Testis (tissue), 3 donors: Measurements from ENCODE around the gene BACE2. TPM values are rescaled to one million over a fixed set of nuclear protein-coding genes. Genes with fewer than 3 reads are reported as not detected.
"Not testable (repeated sequence)": the region's sequence is repeated elsewhere in the genome, so short reads cannot be mapped to it uniquely, and the experiment has no call there.

ENCODE experiments used
- DNase-seq: peaks from one replicate; pipeline ENCODE4 v3.0.0-alpha.2; 2019
- H3K27ac ChIP-seq, 2 donors: fragments of 200-600 bp; sonication (generic); one replicate each; pipeline ENCODE4 v1.5.1; 2019
- H3K27me3 ChIP-seq: fragments of 200-600 bp; sonication (generic); one replicate; pipeline ENCODE4 v1.5.1; 2019
- H3K36me3 ChIP-seq: fragments of 200-600 bp; sonication (generic); one replicate; pipeline ENCODE4 v1.5.1; 2017; ENCODE audit warnings: low read depth; ENCODE audit errors: missing control alignments
- H3K4me1 ChIP-seq: fragments of 200-600 bp; sonication (generic); one replicate; pipeline ENCODE4 v1.5.1; 2019
- H3K4me3 ChIP-seq, 2 donors: fragments of 200-600 bp; sonication (generic); one replicate each; pipeline ENCODE4 v1.5.1; 2017 to 2019
- H3K9me3 ChIP-seq: fragments of 200-600 bp; sonication (generic); one replicate; pipeline ENCODE4 v1.5.1; 2017
- POLR2A ChIP-seq: fragments of 450-650 bp; IDR thresholded peaks from one replicate; pipeline ENCODE4 v1.6.1; 2017; ENCODE audit warnings: antibody characterized with exemption, mild to moderate bottlenecking, moderate library complexity
- WGBS, 2 donors: methylation state at CpG; one replicate each; pipeline ENCODE4 v1.1.5; 2018; 5-methylcytosine and 5-hydroxymethylcytosine counted together
- intact Hi-C: fragments of 100-400 bp; cut with DNase I; formaldehyde crosslinking; loops from one replicate; pipeline ENCODE4 v1.15.1; 2023; ENCODE audit warnings: low total_unique reads
- polyA plus RNA-seq: library from polyadenylated mRNA; stranded (reverse); fragments of 350-450 nt; fragmentation: Illumina TruSeq; extraction: RNeasy Lipid Tissue Mini Kit (QIAGEN cat#74804); gene quantifications from one replicate; pipeline ENCODE4 v1.2.3, GENCODE V29; 2014; ENCODE audit warnings: low read depth, low replicate concordance; ENCODE audit not compliant: insufficient read depth
- total RNA-seq, 2 donors: library from RNA; depleted of rRNA; stranded (reverse); fragments of >200 nt; gene quantifications; one replicate each; pipeline ENCODE4 v1.2.3, GENCODE V29; 2016
- TF ChIP-seq, protein P1 (sequence below), 3 experiments: fragments of 450-650 bp in 2 of 3; fragments of 200-600 bp in 1 of 3; sonication (generic) in 1 of 3; IDR thresholded peaks; one replicate each; pipeline ENCODE4 v1.5.1; 2016 to 2019; ENCODE audit warnings: antibody characterized with exemption in 3 of 3, mild to moderate bottlenecking in 2 of 3, moderate library complexity in 1 of 3

Gene BACE2
- total and polyA plus RNA-seq, 3 donors from 2014 or later: 17.4 to 28.6 (median 21.8) TPM

DNA sequence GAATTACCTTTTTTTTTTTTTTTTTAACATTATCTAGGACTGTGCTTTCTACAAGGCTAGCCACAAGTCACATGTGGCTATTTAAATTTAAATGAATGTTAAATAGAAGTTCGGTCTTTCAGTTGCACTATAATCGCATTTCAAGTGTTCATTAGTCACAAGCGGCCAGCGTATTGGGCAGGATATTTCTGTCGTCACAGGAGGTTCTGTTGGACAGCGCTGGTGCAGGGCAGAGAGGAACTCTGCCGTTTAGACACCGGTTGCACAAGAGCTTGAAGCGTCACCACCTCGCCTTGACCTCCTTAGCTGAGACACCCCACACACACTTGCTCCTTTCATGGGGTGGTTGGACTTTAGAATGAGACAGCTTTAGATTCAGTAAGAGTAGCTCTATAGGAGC is 64.1 kb downstream of the BACE2 start:
- Histone ChIP-seq H3K4me1 (no peaks in the 10 kb centered on the region), H3K4me3 (no peak overlapping the region), H3K27me3 (no peaks in the 10 kb centered on the region), H3K27ac (no peak overlapping the region), H3K36me3 (no peaks in the 10 kb centered on the region), H3K9me3 (no peaks in the 10 kb centered on the region)
- intact Hi-C loops: no loop called here
- 91 to 96% methylated on average over 10 of the region's 10 CpGs for WGBS, 2 donors
- TF ChIP-seq POLR2A: no peak
- TF ChIP-seq, protein P1, sequence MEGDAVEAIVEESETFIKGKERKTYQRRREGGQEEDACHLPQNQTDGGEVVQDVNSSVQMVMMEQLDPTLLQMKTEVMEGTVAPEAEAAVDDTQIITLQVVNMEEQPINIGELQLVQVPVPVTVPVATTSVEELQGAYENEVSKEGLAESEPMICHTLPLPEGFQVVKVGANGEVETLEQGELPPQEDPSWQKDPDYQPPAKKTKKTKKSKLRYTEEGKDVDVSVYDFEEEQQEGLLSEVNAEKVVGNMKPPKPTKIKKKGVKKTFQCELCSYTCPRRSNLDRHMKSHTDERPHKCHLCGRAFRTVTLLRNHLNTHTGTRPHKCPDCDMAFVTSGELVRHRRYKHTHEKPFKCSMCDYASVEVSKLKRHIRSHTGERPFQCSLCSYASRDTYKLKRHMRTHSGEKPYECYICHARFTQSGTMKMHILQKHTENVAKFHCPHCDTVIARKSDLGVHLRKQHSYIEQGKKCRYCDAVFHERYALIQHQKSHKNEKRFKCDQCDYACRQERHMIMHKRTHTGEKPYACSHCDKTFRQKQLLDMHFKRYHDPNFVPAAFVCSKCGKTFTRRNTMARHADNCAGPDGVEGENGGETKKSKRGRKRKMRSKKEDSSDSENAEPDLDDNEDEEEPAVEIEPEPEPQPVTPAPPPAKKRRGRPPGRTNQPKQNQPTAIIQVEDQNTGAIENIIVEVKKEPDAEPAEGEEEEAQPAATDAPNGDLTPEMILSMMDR (IDR thresholded peaks at IDR 0.05): no peak
- DNase-seq: no peak

DNA sequence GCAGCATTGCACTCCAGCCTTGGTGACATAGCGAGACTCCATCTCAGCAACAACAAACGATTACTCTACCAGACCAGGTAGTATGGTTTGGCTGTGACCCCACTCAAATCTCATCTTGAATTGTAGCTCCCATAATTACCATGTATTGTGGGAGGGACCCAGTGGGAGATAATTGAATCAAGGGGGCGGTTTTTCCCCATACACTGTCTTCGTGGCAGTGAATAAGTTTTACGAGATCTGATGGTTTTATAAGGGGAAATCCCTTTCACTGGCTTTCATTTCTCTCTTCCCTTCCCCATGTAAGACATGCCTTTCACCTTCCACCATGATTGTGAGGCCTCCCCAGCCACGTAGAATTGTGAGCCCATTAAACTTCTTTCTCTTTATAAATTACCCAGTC is 66.0 kb downstream of the BACE2 start:
- no peaks in the 10 kb centered on the region for H3K4me1 ChIP-seq
- H3K36me3 ChIP-seq: no peaks in the 10 kb centered on the region
- DNase-seq: no peak
- H3K4me3 ChIP-seq: no peak overlapping the region
- H3K27me3 ChIP-seq: no peaks in the 10 kb centered on the region
- WGBS, 2 donors: 86 to 87% methylated on average over 6 of the region's 6 CpGs
- H3K9me3 ChIP-seq: no peaks in the 10 kb centered on the region
- H3K27ac ChIP-seq: no peak overlapping the region
- intact Hi-C loops: no loop called here
- TF ChIP-seq POLR2A: no peak
- TF ChIP-seq, protein P1 (IDR thresholded peaks at IDR 0.05): no peak

- Histone ChIP-seq H3K9me3 (no peaks in the 10 kb centered on the region), H3K27ac (no peak overlapping the region), H3K27me3 (no peaks in the 10 kb centered on the region), H3K4me1 (no peaks in the 10 kb centered on the region), H3K4me3 (no peak overlapping the region), H3K36me3 (no peaks in the 10 kb centered on the region)
- 83 to 85% methylated on average over 5 of the region's 5 CpGs for WGBS, 2 donors
- no peak for TF ChIP-seq POLR2A
- TF ChIP-seq, protein P1 (IDR thresholded peaks at IDR 0.05): no peak
- DNase-seq: no peak
- intact Hi-C loops: no loop called here
These were observed 66.6 kb downstream of the BACE2 start for GRCh38 chr21:41234569-41234968.

DNA sequence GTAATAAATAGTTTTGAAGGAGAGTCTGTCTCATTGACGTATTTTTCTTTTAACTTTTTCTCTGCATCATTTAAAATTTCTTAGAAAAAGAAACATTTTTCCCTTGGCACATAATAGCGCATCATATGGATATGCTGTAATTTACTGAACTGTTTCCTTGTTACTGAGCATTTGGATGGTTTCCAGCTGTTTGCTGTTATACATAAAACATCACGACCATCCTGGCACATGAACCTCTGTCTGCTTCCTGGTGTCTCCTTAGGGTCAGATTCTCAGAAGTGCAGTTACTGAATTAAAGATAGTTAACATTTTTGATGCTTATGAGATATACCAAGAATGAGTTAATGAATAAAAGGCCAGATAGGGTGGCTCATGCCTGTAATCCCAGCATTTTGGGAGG is 67.2 kb downstream of the BACE2 start:
- Histone ChIP-seq H3K4me1 (no peaks in the 10 kb centered on the region), H3K27ac (no peak overlapping the region), H3K4me3 (no peak overlapping the region), H3K27me3 (no peaks in the 10 kb centered on the region), H3K36me3 (no peaks in the 10 kb centered on the region), H3K9me3 (no peaks in the 10 kb centered on the region)
- 78 to 79% methylated on average over 3 of the region's 3 CpGs for WGBS, 2 donors
- no peak for TF ChIP-seq POLR2A
- TF ChIP-seq, protein P1 (IDR thresholded peaks at IDR 0.05): no peak
- intact Hi-C loops: no loop called here
- no peak for DNase-seq

GRCh38 chr21:41236352-41236973 is 68.5 kb downstream of the BACE2 start:
- no peak for DNase-seq
- H3K9me3 ChIP-seq: no peaks in the 10 kb centered on the region
- no peaks in the 10 kb centered on the region for H3K36me3 ChIP-seq
- H3K4me1 ChIP-seq: no peaks in the 10 kb centered on the region
- intact Hi-C loops: no loop called here
- WGBS, 2 donors: 95 to 98% methylated on average over 13 to 16 of the region's 16 CpGs
- no peak overlapping the region for H3K4me3 ChIP-seq
- no peaks in the 10 kb centered on the region for H3K27me3 ChIP-seq
- H3K27ac ChIP-seq: no peak overlapping the region
- TF ChIP-seq, protein P1 (IDR thresholded peaks at IDR 0.05): no peak
- no peak for TF ChIP-seq POLR2A

- DNase-seq: not testable (repeated sequence)
These were observed 70.3 kb downstream of the BACE2 start for GRCh38 chr21:41238081-41238796.

More at GRCh38 chr21:41238081-41238796, 70.3 kb downstream of the BACE2 start:
- H3K27me3 ChIP-seq, H3K4me1 ChIP-seq, H3K9me3 ChIP-seq, H3K4me3 ChIP-seq, H3K36me3 ChIP-seq, intact Hi-C loops: not testable (repeated sequence)
- 74 to 75% methylated on average over 10 of the region's 10 CpGs for whole genome bisulfite sequencing, 2 donors
- H3K27ac ChIP-seq: peak overlapping the region in 1 of 2 donors; percentile 43
